HG03045 (cell line): Measurements from ENCODE around the gene AHRR.
"Not testable (repeated sequence)": the region's sequence is repeated elsewhere in the genome, so short reads cannot be mapped to it uniquely, and the experiment has no call there.

Experiments
- ATAC-seq: cut with Tn5 transposase; IDR thresholded peaks from one replicate; pipeline ENCODE4 v1.9.1; 2021; ENCODE audit warnings: mild to moderate bottlenecking, moderate library complexity; ENCODE audit not compliant: unreplicated experiment

Gene AHRR

DNA sequence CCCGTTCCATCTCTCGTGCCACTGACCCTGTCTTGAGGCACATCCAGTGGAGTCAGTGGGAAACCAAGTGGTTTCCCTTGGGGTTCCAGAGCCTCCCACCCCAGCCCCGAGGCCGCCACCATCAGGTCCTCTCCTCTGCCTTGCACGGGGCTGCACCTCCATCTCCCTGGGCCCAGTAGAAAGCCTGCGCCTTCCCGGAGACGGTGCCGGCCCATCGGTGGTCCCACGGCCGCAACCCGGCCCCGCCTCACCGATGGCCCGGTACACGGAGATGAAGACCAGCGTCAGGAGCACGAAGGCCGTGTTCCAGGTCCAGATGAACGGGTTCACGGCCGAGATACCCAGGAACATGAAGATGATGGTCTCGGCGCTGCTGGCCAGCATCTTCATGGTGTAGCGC is 161.5 kb downstream of the AHRR start:
- ATAC-seq, result no peak

DNA sequence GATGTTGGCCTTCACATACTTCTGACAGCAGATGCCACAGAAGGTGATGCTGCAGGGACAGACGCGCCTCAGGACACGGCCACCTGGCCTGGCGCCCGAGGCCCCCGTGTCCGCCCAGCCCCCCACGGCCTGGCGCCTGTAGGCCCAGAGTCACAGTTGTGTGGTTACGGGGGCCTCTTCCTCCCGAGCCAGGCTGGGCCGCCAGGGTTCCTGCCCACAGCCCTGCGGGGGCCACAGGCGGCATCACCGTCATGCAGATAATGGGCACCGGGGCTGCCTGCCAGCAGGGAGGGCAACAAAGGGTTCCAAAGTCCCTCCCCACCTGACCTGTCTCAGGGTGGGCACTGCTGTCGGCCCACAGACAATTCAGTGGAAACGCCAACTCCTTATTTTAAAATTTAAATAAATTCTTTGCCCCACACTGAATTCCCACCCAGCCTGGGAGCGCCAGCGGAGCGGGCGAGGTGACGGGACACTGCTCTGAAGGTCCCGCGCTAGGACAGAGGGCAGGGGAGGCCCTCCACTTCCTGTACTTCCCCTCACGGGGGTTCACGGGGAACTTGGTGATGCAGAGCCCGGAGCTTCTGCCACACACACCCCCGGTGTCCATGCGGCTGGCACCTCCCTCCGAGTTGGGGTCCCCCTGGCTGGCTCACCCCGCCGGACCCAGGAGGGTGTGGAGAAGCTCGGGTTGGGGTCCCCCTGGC is 162.1 kb downstream of the AHRR start:
- ATAC-seq, result no peak

DNA sequence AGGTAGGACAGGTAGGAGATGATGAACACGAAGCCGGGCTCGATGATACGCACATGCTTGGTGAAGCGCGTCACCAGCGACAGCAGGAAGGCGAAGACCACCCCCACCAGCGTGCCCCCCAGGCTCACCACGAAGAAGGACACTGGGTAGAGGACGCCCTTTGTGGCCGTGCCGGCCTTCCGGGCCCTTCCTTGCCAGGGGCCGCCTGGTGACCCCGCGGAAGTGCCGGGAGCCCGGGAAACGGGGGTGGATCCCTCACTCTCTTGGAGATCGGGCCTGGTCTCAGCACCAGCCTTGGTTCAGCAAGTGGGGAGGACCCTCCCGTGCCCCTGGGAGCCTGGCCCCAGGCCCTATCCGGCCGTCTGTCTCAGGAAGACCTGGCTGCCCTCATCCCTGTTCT is 163.0 kb downstream of the AHRR start:
- no peak for ATAC-seq

DNA sequence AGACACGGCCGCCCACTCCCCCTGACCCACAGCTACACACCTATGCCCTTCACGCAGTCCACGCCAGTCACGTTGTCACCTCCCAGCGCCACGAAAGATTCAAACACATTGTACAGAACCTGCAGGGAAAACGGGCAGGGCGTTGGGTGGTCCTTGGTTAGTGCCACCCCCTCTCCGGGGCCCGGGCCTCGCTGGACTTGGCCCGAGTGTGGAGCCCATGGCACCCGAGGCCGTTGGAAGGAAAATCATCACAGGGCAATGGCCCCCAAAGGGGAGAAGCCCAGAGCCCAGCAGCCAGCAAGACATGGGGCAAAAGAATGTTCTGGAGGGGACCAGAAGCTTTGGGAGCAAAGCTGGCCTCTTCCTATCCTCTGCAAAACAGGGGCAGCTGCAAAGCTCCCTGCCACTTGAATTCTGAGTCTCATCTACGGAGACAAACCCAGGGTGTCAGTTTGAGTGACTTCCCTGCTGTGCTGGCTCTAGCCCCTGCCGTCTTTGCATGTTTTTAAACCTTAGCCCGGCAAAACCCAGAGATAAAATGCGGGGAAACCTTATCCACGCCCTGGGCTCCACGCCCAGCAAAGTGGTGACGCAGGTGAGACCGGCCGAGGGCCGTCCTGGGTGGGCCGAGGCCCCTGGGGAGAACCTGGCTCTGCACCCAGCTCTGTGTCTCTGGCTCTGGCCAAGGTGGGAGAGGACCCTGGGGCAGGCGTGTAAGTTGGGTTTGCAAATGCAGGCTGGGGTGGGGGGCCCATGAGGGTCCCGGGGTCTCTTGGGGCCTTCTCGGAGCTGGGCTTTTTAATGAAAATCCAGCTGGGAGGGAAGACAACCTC is 163.8 kb downstream of the AHRR start:
- ATAC-seq, result no peak

DNA sequence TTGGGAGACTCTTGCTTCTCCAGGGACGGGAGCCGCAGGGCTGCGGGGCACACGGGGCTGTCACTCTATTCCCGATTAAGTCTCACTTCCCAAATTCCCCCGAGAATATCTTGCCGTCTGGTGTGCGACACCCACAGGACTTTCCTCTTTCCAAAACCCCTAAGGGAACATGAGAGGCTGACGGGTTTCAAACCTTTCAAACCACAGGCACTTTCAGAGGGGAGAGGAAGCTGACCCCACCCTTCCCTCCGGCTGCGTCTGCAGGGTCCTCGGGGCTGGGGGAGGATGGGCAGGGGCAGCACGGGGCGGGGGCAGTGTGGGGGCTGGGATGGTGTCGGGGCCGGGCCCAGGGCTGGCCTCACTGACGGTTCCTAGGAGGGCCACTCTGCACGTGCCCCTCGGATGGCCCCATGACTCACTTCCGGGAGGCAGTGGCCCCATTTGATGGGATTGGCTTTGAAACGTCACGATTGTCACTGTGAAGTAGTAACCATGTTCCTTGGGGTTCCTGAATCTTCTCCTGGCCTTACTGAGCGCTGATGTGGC is 164.5 kb downstream of the AHRR start:
- ATAC-seq, result no peak

DNA sequence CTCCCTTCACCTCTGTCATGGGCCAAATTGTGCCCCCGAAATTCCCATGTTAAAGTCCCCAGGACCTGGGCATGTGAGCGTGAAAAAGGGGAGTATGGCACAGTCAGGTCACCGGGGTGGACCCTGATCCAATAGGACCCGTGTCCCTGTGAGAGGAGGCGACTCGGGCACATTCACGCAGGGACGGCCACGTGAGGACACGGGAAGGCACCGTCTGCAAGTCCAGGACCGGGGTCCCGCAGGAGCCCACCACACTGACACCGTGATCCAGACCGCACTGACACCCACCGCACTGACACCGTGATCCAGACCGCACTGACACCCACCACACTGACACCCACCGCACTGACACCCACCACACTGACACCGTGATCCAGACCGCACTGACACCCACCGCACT is 165.1 kb downstream of the AHRR start:
- not testable (repeated sequence) for ATAC-seq
